Neural cell (in vitro differentiated cells): ENCODE results near the gene WDR82. TPM values are rescaled to one million over a fixed set of nuclear protein-coding genes. Genes with fewer than 3 reads are reported as not detected.

ENCODE experiments used
- H2AFZ ChIP-seq: fragments of 200-600, 300-800 bp; sonication (generic), shearing (Covaris generic); 2 replicates; pipeline ENCODE4 v1.6.0; 2014; ENCODE audit warnings: low read depth, mild to moderate bottlenecking, antibody characterized with exemption, low read length, moderate library complexity
- H3F3A ChIP-seq: fragments of 200-600 bp; shearing (Covaris generic); 2 replicates; pipeline ENCODE4 v1.6.1; 2016; ENCODE audit warnings: mild to moderate bottlenecking, moderate library complexity, mixed read lengths, antibody characterized with exemption, low read length; ENCODE audit not compliant: insufficient read depth, poor library complexity, severe bottlenecking
- H3K27ac ChIP-seq: fragments of 200-600, 300-800 bp; sonication (generic), shearing (Covaris generic); 2 replicates; pipeline ENCODE4 v1.5.1; 2014; ENCODE audit warnings: mild to moderate bottlenecking, low read length, moderate library complexity
- H3K27me3 ChIP-seq: fragments of 300-800, 200-600 bp; sonication (generic), shearing (Covaris generic); 2 replicates; pipeline ENCODE4 v1.6.0; 2014; ENCODE audit warnings: mild to moderate bottlenecking, low read depth, low read length, moderate library complexity; ENCODE audit not compliant: insufficient read depth
- H3K36me3 ChIP-seq: fragments of 300-800, 200-600 bp; sonication (generic), shearing (Covaris generic); 2 replicates; pipeline ENCODE4 v1.5.1; 2014; ENCODE audit warnings: mild to moderate bottlenecking, antibody characterized with exemption, low read length, moderate library complexity; ENCODE audit not compliant: insufficient read depth
- H3K4me2 ChIP-seq: fragments of 300-800, 200-600 bp; sonication (generic), shearing (Covaris generic); 2 replicates; pipeline ENCODE4 v1.6.0; 2014; ENCODE audit warnings: mild to moderate bottlenecking, low read length
- H3K4me3 ChIP-seq: fragments of 300-800, 200-600 bp; sonication (generic), shearing (Covaris generic); 2 replicates; pipeline ENCODE4 v1.5.1; 2014; ENCODE audit warnings: mild to moderate bottlenecking, low read length, moderate library complexity
- H3K79me2 ChIP-seq: fragments of 200-600 bp; shearing (Covaris generic); replicated peaks from 2 replicates; pipeline ENCODE4 v1.6.0; 2014; ENCODE audit warnings: mild to moderate bottlenecking, low read length, moderate library complexity; ENCODE audit not compliant: insufficient read depth
- H3K9ac ChIP-seq: fragments of 300-800, 200-600 bp; sonication (generic), shearing (Covaris generic); 2 replicates; pipeline ENCODE4 v1.6.1; 2016; ENCODE audit warnings: mild to moderate bottlenecking, low read length, mixed read lengths
- H3K9me2 ChIP-seq: fragments of 200-600 bp; shearing (Covaris generic); 2 replicates; pipeline ENCODE4 v1.6.1; 2016; ENCODE audit warnings: mild to moderate bottlenecking, low read length, mixed read lengths; ENCODE audit not compliant: insufficient read depth
- H3K9me3 ChIP-seq: fragments of 200-600, 300-800 bp; sonication (generic), shearing (Covaris generic); 2 replicates; pipeline ENCODE4 v1.6.1; 2016; ENCODE audit warnings: mild to moderate bottlenecking, mixed run types, low read length, moderate library complexity, mixed read lengths
- H4K20me1 ChIP-seq: fragments of 200-600 bp; shearing (Covaris generic); 2 replicates; pipeline ENCODE4 v1.6.1; 2016; ENCODE audit warnings: mild to moderate bottlenecking, mixed run types; ENCODE audit not compliant: insufficient read depth
- CTCF ChIP-seq: fragments of 450-650 bp; IDR thresholded peaks from 2 replicates; pipeline ENCODE4 v1.5.1; 2014; ENCODE audit warnings: antibody characterized with exemption, mild to moderate bottlenecking, moderate library complexity; ENCODE audit not compliant: poor library complexity, severe bottlenecking
- EP300 ChIP-seq: fragments of 450-650 bp; conservative IDR thresholded peaks from 2 replicates; pipeline ENCODE4 v1.6.1; 2014; ENCODE audit warnings: antibody characterized with exemption, mild to moderate bottlenecking, moderate library complexity; ENCODE audit not compliant: poor library complexity, severe bottlenecking
- EZH2 ChIP-seq: fragments of 200-600, 300-800 bp; shearing (Covaris generic), sonication (generic); IDR thresholded peaks from 2 replicates; pipeline ENCODE4 v1.6.1; 2014; ENCODE audit warnings: antibody characterized with exemption, low read length, borderline replicate concordance, mild to moderate bottlenecking; ENCODE audit not compliant: insufficient read depth, poor library complexity, severe bottlenecking
- MXI1 ChIP-seq: fragments of 450-650 bp; conservative IDR thresholded peaks from 2 replicates; pipeline ENCODE4 v1.6.1; 2014; ENCODE audit warnings: antibody characterized with exemption, mild to moderate bottlenecking; ENCODE audit not compliant: poor library complexity, severe bottlenecking
- POLR2AphosphoS5 ChIP-seq: IDR thresholded peaks from 2 replicates; pipeline ENCODE4 v1.6.1; 2012
- RAD21 ChIP-seq: fragments of 450-650 bp; conservative IDR thresholded peaks from 2 replicates; pipeline ENCODE4 v1.6.1; 2014; ENCODE audit warnings: antibody characterized with exemption, mild to moderate bottlenecking, moderate library complexity
- SMC3 ChIP-seq: fragments of 450-650 bp; conservative IDR thresholded peaks from 2 replicates; pipeline ENCODE4 v1.6.1; 2014; ENCODE audit warnings: antibody characterized with exemption, mild to moderate bottlenecking, moderate library complexity; ENCODE audit not compliant: poor library complexity
- TAF1 ChIP-seq: IDR thresholded peaks from 2 replicates; pipeline ENCODE4 v1.6.1; 2012; ENCODE audit warnings: low read depth
- polyA plus RNA-seq: library from polyadenylated mRNA; depleted of rRNA; stranded (reverse); fragments of >200 nt; gene quantifications from 2 replicates; pipeline ENCODE4 v1.2.3, GENCODE V29; 2014
- TF ChIP-seq, protein P1 (sequence below): IDR thresholded peaks from 2 replicates; pipeline ENCODE4 v1.6.1; 2012; ENCODE audit warnings: borderline replicate concordance

The WDR82 gene
- polyA plus RNA-seq, 1 donor from 2014 or later, result 163 TPM

- H4K20me1 ChIP-seq, result no peaks in the 10 kb centered on the region
- H3K9me2 ChIP-seq, result no peaks in the 10 kb centered on the region
- TF ChIP-seq CTCF, result no peak
- TF ChIP-seq POLR2AphosphoS5, result no peak
- TF ChIP-seq, protein P1, sequence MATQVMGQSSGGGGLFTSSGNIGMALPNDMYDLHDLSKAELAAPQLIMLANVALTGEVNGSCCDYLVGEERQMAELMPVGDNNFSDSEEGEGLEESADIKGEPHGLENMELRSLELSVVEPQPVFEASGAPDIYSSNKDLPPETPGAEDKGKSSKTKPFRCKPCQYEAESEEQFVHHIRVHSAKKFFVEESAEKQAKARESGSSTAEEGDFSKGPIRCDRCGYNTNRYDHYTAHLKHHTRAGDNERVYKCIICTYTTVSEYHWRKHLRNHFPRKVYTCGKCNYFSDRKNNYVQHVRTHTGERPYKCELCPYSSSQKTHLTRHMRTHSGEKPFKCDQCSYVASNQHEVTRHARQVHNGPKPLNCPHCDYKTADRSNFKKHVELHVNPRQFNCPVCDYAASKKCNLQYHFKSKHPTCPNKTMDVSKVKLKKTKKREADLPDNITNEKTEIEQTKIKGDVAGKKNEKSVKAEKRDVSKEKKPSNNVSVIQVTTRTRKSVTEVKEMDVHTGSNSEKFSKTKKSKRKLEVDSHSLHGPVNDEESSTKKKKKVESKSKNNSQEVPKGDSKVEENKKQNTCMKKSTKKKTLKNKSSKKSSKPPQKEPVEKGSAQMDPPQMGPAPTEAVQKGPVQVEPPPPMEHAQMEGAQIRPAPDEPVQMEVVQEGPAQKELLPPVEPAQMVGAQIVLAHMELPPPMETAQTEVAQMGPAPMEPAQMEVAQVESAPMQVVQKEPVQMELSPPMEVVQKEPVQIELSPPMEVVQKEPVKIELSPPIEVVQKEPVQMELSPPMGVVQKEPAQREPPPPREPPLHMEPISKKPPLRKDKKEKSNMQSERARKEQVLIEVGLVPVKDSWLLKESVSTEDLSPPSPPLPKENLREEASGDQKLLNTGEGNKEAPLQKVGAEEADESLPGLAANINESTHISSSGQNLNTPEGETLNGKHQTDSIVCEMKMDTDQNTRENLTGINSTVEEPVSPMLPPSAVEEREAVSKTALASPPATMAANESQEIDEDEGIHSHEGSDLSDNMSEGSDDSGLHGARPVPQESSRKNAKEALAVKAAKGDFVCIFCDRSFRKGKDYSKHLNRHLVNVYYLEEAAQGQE, result no peak
- TF ChIP-seq MXI1, result no peak
- no peak for TF ChIP-seq EP300
- no peak for TF ChIP-seq EZH2
- TF ChIP-seq TAF1, result no peak
- TF ChIP-seq RAD21, result no peak
- H2AFZ ChIP-seq, result no peak overlapping the region
- H3K9me3 ChIP-seq, result no peaks in the 10 kb centered on the region
- no peak overlapping the region for H3K4me3 ChIP-seq
- H3K27ac ChIP-seq, result no peak overlapping the region
- no peaks in the 10 kb centered on the region for H3K36me3 ChIP-seq
- H3K9ac ChIP-seq, result no peak overlapping the region
- H3K79me2 ChIP-seq, result no peaks in the 10 kb centered on the region
- no peaks in the 10 kb centered on the region for H3F3A ChIP-seq
- no peak overlapping the region for H3K4me2 ChIP-seq
- no peaks in the 10 kb centered on the region for H3K27me3 ChIP-seq
These were observed 46.2 kb upstream of the WDR82 start for GRCh38 chr3:52324676-52325075.

GRCh38 chr3:52323526-52324295 lies 45.3 kb upstream of the WDR82 start:
- no peaks in the 10 kb centered on the region for H3K9me3 ChIP-seq
- H3K79me2 ChIP-seq, result no peaks in the 10 kb centered on the region
- no peak overlapping the region for H3K27ac ChIP-seq
- no peaks in the 10 kb centered on the region for H3K36me3 ChIP-seq
- no peaks in the 10 kb centered on the region for H3F3A ChIP-seq
- no peaks in the 10 kb centered on the region for H3K27me3 ChIP-seq
- H3K4me3 ChIP-seq, result no peak overlapping the region
- H3K9me2 ChIP-seq, result no peaks in the 10 kb centered on the region
- H2AFZ ChIP-seq, result no peak overlapping the region
- H4K20me1 ChIP-seq, result no peaks in the 10 kb centered on the region
- TF ChIP-seq POLR2AphosphoS5 (no peak), SMC3 (no peak), MXI1 (no peak), EP300 (no peak), CTCF (no peak), RAD21 (no peak), EZH2 (no peak), TAF1 (no peak)
- TF ChIP-seq, protein P1, result no peak
- H3K4me2 ChIP-seq, result no peak overlapping the region
- no peak overlapping the region for H3K9ac ChIP-seq
